ENCODE measurements around the gene DIDO1.
A peak's percentile ranks its signal among the peaks of the same experiment; 100 is the strongest.

The DIDO1 gene

DNA sequence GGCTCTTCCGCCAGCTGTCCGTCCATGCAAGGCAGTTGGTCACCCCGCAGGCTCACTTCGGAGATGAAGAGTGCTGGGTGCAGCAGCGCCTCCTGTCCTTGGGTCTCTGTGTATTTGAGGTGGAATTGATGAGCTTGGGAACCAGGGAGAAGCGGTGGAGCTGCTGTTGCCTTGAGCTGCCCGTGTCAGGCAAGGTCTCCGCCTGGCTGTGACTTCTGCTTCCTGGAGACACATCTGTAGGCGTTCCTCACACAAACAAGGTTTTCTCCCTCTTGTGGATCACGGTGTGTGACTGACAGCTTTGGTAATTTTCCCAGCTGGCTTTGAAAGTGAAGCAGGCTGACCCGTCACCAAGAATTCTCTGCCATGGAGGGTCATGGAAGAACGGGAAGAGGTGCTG, 23.7 kb upstream of the DIDO1 start:
- DNase-seq: no peak

DNA sequence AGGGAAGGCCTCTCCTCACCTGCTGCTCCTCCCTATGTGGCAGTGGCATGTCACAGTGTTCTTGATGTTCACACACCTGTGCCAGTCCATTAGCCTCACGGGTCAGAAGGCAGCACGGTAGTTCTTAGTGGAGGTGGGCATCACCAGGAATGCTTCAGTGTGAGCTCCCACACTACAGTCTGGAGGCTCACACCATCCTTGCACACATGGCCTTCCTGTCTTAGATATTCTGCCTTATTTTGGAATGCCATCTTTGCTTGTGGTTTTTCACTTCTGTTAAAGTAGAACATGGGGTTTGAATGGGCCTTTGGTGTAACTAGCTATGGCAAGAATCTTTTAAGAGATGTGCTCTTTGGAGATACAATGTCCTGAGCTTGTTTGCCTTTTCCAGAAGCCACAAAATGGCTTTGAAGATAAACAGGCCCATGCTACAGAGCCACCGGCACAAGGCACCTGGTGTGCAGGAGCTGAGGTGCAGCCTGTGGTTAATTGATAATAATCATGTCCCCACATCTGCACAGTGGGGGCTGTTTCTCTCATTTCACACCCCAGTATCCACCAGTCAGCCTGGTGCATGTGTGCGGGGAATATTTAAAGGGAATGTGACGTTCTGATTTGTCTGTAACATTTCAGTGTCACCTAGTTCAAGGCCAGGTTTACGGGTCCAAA, 23.0 kb upstream of the DIDO1 start:
- DNase-seq: no peak

DNA sequence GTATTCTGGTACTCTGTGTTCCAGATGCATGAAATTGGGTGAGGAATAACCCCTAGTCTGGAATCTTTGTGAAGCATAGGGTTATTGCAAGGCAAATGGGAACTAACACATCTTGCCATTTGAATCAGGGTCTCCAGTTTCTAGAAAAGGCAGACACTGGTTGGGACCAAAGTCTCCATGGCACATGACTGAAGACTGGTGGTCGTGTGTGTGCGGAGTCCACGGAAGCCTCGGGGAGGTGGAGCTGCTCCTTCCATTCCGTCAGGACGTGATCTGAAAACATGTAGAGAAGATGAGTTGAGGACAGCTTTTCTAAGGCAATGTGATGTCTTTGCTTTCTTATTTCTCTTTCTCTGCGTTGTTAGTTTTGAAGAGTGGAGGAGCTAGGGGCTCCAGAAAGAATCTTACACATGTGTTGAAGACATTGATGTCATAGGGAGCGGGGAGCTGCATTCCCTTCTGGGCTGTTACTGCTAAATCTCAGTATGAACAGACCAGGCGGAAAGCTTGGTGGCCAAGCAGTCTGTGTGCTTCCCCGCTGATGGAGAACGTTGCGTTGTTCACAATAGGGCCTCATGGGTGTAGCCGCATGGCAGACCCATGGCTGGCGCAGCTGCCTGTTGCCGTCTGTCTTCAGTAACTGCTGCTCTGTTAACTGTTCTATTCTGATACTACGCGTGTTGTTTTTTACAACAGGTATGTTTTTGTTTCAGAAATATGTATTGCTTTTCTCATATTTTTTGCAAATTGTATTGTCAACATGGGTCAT, 21.4 kb upstream of the DIDO1 start:
- DNase-seq: no peak

- no peak for DNase-seq
These were observed 20.6 kb upstream of the DIDO1 start for GRCh38 chr20:62946918-62947317.

DNA sequence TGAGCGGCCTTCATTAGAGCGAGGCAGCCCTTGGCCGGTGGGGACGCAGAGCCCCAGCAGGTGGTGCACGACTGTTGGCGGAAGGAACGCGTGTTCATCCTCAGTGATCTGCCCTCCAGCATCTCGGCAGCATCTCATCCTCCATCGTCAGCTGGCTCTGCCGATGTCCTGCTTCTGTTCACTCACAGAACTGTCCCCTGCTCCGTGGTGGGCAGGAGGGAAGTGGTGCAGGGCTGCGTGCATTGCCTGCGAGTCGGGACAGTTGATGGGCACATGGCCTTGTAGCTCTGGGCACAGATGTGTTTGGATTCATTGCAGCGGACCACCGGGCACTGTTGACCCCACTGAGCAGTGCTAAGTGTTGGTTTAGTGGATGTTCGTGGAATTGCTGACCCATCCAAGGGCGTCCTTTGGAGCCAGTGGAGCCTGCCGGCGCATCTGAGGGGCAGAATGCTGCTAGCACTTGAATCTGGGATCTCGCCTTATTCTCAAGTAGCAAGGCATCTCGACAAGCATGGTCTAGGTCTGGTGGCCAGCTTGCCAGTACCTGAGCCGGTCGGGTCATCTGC, 19.6 kb upstream of the DIDO1 start:
- DNase-seq: no peak

GRCh38 chr20:62944746-62945145, 18.4 kb upstream of the DIDO1 start:
- no peak for DNase-seq

DNA sequence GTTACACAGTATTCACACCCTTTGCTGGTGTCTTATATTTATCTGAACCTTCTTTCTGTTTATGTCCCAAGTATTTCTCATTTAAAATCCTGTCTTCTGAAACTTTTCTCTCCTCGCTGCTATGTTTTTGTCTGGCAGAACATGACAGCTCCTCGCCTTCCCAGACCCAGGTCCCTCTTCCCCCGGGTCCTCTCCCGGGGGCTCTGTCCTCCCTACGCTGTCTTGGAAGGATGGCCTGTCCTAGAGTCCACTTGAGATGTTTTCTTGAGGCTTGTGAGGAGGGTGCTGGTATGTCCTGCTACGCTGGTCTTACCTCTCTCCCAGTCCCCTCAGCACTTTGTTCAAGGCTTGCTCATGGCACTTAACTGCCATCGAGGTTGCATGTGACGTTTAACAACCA, 17.9 kb upstream of the DIDO1 start:
- no peak for DNase-seq

- DNase-seq: no peak
These were observed 17.1 kb upstream of the DIDO1 start for GRCh38 chr20:62943396-62943795.

- DNase-seq: no peak
These were observed 16.2 kb upstream of the DIDO1 start for GRCh38 chr20:62942456-62942855.

DNA sequence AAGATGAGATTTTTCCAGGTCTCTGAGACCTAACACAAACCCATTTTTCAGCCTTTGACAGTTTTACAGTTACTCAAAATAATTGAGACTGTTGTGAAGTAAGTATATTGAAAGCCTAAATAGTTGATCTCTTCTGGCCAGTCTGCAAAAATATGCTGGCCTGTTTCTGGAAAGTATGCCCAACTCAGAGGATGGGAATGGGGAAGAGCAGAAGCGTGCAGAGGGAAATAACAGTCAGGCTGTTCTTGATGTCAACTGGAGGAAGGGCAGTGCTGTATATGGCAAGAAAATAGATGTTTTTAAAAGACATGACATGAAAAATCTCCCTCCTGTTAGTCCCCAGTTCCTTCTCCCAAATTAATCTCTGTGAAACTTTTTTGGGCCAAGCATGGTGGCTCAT, 15.5 kb upstream of the DIDO1 start:
- no peak for DNase-seq

GRCh38 chr20:62940875-62941274, 14.6 kb upstream of the DIDO1 start:
- no peak for DNase-seq

DNA sequence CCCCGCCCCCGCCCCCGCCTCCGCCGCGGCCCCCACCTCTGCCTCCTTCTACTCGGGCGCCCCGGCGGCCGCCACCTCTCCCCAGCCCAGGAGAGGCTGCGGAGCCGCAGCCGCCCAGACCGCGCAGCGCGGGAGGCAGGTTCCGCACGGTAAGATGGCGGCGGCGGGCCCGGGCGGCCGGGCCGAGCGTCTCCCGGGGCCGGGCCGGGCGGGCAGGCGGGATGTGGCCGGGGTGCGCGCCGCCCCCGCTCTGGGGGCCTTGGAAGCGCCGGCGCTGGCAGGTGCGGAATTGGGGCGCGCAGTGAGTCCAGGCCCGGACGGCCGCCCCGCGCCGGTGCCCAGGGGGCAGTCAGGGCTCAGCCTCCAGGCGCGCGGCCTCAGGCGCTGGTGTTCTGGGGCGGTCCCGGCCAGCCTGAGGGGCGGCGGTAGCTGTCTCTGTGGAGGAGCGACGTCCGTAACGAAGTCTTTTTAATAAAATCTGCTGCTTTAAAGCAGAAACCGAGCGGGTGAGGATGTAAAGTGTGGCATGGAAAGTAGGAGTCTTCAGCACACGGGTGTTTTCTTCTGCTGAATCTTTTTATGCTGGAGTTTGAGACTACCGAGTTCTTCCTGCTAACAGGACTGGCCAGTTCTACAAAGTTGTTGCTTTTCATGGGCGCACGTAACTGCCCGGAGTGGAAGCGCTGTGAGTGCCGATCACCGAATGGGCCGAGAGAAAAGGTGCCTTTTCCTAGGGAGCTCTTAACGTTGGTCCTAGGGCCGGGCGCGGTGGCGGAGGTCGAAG, 12.0 kb upstream of the DIDO1 start, which contains the start of gene GID8:
TSS of gene GID8 (plus strand) at position 43 of the 784 bp plus-strand sequence. CDS start 3,356 bp downstream, outside the sequence.
- DNase-seq: peak; percentile 44

DNA sequence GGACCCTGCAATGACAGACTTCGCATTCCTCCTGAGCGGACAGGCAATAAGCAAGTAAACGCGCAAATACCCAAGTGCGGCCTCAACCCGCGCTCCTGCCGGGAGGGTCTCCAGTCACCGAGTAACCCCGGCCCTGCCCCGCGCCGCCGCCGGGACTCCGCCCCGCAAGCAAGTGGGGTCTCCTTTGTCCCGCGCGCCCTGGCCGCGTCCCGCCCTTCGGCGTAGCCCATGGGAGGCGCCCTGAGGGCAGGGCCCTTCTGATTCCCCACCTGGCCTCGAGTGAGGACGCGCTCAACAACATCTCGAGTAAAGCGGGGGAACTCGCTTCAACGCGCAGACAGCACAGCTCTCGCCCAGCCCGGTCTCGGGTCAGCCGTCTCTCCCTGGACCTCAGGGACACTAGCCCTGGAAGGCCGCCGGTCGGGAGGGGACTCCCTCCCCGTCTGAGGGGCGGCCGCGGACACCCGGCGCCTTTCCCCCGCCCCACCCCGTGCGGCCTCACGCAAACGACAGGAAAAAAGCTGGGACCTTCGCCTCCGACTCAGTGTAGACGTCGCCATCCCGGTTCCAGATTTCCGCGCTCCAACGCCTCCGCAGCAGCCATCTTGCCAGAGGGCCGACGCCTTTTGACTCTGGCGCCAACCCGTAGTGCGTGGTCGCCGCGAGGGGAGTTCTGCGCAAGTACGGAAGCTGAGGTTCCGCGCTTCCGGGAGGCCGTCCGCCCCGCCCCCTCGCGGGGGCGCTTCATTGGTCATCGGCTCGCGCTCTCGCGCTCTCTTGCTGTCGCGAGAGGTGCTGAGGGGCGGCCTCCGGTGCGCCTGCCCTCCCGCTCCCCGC, 11.2 kb upstream of the DIDO1 start:
- peak; percentile 95 for DNase-seq

GRCh38 chr20:62935968-62936585, 9.8 kb upstream of the DIDO1 start:
- DNase-seq: no peak

GRCh38 chr20:62935204-62935967, 9.1 kb upstream of the DIDO1 start:
- no peak for DNase-seq

GRCh38 chr20:62933966-62934365, 7.7 kb upstream of the DIDO1 start:
- no peak for DNase-seq

- DNase-seq: no peak
These were observed 5.2 kb upstream of the DIDO1 start for GRCh38 chr20:62931464-62931863.

DNA sequence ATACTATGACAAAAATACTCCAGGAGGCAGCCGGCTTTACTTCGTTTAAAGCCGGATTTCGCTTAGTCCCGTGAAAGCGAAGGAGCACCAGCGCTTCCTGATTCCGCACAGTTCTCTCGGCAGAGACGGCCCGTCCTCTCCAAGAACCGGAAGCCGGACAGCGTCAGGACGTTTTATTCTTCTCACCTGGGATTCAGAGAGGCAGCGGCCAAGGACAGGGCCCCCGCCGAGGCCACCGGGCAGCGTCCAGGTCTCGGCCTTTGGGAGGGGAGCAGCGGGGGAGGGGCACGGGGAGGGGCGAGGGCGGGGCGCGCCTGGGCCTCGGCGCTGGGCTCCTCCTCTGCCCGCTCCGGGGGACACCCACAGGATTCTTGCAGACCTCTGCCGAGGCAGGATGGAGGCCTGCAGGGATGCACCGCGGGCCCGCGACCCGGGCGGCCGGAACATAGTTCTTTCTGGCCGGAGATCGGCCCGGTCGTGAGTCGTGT, 2.8 kb upstream of the DIDO1 start:
- DNase-seq: peak; percentile 57

DNA sequence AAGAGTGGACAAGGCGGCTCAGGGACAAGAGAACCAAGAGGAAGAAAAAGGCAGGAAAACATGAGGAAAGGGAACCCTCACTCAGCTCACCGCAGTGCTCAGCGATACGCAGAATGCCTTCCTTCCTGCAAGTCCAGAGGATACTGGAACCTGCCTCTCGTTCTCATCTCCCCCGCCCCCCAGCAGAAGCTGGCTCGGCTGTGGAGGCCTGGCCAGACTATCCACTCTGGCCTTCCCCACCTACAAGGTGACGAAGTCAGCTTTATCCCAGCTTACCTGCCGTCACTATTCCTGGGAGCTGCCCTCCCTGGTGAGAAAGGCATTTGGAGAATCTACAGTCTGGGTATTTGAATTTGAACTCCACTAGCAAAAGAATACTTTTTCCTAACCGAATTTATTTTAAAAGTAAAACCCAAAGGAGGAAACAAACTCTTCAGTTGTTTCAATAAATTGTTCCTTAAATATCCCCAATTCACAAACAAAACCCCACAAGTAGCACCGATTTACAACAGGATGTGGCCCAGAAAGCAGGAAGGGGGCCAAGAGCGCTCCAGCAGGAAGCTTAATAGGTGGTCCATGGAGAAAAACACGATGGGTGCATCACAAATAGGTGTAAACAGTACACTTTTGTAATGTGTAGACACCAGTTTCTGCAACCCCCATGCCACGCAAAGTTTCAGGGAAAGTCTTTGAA, 2.1 kb upstream of the DIDO1 start:
- DNase-seq: no peak

DNA sequence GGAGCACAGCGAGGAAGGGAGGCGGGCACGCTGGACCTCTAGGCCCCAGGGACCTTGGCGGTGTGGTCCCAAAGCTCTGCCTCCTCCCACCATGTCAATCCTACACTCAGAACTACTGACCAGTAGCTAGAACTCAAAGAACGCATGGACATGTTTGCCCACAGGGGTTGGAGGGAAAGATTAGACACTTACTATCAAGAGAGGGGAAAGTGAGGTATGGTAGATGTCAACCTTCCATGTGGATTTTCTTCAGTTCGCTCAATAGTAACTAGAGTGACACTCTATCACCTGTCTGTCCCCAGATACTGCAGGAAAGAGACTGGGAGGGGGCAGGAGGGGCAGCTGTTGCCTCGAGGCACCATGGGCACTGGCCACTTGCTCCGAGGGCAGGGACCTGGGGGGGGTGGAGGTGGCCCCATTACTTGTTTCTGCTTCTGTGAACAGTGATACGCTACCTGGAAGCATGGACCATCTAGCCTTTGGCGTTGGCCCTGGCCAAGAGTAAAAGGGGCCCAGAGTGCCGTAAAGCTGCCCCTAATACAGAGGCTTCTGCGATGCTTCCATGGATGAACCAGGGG, 912 bp upstream of the DIDO1 start:
- DNase-seq: no peak

All from T-helper 9 cell (primary cell).